EL (cell line): Measurements from ENCODE around the gene WNK2.

Experiments
- DNase-seq: peaks from one replicate; pipeline ENCODE4 v3.0.0-alpha.2; 2016

WNK2 gene

DNA sequence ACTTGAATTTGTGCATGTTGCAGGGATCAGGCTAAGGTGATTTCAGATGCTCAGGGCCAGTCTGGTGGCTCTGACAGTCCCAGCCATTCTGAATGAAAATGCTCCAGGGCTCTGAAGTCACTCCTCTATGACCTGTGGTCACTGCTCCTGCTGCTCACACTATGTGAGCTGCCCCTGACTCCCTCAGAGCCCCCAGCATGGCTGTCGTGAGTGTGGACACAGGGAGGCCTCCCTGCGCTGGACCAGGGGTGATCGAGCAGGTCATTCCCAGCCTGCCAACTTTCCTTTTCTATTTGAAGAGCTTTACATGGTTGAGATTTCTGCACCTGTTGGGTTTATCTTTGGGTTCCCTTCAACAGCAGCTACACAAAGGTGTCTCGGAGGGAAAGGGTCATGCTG, 74.5 kb downstream of the WNK2 start:
- DNase-seq = no peak

DNA sequence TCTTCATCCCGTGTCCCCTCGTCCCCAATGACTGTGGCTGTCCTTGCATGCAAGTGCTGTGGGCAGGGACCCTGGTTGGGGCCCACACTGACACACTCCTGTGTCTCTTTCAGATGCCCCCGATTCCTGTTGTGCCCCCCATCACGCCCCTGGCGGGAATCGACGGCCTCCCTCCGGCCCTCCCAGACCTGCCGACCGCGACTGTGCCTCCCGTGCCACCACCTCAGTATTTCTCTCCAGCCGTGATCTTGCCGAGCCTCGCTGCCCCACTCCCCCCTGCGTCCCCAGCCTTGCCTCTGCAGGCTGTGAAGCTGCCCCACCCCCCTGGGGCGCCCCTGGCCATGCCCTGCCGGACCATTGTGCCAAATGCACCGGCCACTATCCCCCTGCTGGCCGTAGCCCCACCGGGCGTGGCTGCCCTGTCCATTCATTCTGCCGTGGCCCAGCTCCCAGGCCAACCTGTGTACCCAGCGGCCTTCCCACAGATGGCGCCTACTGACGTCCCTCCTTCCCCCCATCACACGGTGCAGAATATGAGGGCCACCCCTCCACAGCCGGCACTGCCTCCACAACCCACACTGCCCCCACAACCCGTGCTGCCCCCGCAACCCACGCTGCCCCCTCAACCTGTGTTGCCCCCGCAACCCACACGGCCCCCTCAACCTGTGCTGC, 75.0 kb downstream of the WNK2 start:
- DNase-seq = no peak

DNA sequence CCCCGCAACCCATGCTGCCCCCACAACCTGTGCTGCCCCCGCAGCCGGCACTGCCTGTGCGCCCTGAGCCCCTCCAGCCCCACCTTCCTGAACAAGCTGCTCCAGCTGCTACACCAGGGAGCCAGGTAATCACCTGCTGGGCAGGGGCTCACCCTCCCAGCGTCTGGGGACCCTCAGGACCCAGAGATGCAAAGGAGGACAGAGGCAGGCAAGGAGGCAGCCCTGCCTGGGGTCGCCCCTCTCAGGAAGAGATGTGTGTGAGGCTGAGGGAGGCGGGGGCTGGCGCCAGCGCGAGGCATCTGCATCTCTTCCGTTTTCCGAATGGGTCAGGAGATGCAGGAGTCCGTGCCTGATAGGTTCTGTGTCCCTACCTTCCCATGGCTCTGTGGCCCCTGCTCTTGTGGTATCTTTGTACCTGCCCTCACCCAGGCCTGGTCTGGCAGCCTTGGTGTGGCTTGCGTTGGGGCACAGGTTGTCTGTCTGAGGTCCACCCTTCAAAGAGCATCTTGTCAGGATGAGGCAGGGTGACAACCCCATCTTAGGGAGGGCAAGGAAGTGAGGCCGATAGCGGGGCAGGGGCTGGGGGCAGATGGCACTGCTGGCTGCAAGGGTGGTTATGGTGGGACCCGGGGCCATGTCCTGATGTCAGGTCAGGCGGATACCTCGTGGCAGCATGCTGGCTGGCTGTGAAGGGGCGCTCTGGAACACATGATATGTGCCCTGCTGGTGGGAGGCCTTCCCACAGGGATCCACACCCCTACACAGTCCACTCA, 75.7 kb downstream of the WNK2 start:
- DNase-seq = no peak

DNA sequence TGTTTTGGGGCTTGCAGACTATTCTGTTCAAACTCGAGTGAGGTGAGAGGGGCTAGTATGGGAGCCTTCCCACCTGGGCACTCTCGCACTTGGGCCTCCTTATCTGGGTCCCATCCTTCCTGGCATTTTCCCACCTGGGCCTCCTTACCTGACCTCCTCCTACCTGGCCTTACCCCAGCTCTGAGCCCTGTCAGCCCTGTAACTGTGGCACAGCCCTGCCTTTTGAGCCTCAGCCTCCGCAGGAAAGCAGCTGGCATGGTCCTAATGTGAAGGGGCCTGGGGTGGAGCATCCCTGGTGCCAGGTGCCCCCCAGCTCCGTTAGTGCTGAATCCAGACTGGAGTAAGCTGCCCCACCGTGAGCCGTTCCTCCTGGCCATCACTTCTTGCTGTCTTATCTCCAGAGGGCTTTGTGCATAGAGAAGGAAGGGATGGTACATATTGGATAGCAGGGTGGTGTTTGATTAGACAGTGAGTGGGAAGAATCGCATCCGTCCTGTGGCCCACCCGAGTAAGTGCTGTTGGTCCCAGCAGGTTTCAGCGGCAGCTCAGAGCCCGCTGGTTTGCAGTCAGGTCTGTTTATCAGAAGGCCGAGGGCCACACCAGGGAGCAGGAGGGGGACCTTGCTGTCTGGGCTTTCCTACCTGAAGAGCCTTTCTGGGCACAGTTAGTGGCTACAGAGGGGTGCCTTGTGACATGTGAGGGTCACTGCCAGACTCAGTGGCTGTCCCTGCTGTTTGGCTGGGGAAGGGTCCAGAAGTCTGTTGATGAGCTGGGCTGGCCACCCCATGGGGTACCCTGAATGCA, 76.5 kb downstream of the WNK2 start:
- no peak for DNase-seq

DNA sequence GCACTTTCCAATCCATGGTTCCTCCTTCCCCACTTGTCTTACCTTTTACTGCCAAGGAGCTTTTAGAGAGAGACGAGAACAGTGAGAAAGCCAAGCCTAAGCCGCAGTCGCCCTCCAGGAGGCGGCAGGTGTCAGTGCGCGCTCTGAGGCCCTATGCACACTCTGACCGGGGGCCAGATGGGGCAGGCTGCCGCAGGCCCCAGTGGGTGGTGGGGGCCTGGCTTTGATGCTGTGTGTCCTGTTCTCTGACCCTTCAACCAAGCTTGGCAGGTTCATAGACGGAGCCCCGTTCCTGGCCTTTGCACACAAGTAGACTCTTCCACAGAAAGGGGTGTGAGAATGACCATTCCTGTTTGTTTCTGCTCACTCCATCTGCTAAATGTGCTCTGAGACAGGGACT, 77.3 kb downstream of the WNK2 start:
- no peak for DNase-seq

DNA sequence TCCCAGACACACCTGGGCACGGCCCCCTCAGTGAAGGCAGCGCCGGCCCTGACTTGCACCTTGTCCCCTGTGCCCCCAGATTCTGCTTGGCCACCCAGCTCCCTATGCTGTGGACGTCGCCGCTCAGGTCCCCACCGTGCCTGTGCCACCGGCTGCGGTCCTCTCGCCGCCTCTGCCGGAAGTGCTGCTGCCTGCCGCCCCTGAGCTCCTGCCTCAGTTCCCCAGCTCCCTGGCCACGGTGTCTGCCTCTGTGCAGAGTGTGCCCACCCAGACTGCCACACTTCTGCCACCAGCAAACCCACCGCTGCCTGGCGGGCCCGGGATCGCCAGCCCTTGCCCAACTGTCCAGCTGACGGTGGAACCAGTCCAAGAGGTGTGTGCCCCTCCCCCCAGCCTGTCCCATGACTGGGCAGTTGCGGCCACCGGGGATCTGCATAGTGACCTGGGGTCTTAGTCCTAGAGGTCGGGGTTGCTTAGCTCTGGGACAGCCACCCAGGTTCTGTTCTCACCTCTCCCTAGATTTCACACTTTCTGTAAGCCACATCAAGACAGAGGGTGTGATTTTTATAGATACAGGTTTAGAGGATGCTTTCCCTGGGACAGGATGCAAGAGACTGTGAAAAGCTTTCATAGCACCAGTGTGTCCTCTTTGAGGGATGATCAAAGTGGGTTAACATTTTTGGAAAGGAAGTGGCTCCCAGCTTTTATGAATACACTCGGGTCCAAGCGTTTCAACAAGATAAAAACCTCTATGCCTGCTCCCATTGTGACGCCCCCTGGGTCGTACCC, 78.0 kb downstream of the WNK2 start:
- no peak for DNase-seq

DNA sequence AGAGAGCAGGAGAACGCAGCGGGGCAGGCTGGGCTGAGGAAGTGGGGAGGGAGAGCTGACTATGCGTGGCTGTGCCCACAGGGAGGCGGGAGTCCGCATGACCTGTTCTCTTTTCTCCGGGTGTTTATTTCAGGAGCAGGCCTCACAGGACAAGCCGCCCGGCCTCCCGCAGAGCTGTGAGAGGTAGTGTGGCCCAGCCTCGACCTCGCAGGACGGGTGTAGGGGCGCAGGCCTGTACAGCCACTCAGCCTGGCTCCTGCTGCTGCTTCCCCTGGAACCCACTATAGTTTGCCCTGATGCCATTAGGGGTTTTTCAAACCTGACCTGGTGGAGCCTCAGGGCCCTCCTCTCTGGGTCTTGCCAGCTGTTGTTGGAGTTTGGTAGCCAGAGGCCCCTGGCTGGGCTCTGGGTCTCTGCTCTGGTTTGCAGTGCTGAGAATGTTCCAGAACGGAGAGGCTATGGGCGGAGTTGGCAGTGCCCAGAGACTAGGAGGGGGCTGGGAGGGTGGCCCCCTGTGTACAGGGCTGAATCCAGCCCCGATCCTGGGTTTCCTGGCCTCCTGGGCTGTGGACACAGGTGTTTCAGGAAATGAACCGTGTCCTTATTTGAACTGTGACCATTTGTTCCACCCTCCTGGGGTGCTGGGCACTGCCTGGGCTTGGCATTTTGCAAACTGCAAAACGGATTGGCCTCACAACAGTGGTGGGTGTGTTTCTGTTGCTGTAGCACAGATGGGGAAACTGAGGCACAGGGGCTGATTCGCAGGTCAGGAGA, 78.8 kb downstream of the WNK2 start:
- no peak for DNase-seq

DNA sequence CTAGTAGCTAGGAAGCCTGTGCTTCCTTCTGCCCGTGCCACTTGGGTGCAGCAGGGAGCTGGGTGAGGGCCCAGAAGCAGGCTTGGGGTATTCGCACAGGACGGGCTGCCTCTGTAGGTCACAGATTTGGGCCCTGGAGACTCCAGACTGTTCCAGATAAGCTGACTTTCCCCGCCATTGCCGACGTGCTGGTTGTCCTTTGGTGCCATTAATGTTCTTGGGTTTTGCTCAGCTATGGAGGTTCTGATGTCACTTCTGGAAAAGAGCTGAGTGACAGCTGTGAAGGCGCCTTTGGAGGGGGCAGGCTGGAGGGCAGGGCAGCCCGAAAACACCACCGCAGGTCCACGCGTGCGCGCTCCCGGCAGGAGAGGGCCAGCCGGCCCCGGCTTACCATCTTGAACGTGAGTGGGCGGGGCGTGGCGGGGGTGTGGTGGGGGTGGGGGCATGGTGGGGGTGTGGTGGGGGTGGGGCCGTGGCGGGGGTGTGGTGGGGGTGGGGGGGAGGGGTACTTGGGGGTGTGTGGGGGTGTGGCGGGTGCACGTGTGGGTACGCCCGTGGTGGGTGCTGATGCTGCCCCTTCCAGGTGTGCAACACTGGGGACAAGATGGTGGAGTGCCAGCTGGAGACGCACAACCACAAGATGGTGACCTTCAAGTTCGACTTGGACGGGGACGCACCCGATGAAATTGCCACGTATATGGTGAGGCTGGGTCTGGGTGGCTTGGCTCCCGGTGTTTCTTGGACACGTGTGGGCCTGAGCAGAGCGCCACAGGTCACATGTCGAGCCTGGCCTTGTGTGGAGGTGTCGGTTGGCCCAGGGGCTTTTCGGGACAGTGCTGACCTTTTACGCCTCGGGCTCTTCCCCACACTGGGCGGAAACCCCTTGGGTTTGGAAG, 79.6 kb downstream of the WNK2 start:
- DNase-seq = no peak

DNA sequence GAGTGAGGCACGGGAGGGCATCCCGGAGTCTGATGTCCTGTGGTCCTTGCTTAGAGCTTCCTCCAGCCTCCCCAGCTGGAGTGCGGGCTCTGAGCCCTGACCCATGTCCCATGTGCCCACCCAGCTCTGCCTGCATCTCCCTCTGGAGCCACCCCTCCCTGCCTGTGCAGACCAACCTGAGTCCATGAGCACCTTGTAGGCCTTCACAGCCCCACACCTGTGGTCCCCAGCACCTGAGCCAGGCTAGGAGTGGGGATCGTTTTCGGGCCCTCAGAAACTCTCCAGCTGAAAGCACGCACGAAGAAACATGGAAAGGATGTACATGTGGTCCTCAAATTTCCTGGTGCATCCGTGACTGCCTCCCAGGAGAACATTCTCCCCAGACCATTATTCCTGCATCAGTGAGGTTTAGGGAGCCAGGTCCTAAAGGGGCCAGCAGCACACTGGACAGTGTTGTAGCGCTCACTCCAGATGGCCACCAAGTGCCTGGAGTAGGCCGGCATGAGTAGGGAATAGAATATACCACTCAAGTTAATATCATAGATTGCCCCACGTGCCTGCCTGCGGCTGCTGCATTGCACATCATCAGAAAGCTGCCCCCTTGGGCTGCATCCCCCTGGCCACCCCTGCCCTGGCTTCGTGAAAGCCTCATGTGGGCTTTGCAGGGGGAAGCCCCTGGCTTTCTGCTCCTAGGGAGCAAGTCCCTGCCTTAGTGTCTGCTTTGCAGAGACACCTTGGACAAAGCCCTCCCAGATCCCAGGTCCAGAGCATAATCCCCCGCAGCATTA, 80.6 kb downstream of the WNK2 start:
- DNase-seq = no peak

DNA sequence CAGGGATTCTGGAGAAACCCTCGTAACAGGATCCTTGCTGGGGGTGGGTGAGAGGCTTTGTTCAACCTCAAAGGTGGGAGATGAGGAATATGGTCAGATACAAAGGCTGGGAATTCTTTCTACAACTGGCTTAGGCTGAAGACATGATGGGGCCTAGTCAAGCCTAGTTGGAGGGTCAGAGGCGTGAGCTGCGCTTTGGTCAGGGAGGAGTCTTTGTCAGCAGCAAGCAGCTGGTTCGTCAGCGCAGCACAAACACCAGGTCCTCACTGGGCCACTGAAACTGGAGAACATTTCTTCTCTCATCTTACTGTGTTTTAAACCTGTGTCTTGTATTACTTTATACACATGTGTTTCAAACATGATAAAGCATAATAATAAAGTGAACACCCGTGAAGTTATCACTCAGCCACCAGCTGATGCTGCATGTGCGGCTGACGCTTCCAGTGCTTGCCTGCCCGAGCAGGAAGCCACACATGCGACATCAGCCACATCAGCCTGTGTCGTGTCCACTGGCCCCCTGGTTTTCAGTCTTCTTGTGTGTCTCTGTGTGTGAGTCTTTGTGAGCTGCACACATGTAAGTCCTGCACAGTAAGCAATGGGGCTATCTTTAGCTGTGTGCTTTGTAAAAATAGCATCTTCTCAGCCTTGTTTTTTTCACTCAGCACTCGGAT, 81.5 kb downstream of the WNK2 start:
- DNase-seq = no peak

DNA sequence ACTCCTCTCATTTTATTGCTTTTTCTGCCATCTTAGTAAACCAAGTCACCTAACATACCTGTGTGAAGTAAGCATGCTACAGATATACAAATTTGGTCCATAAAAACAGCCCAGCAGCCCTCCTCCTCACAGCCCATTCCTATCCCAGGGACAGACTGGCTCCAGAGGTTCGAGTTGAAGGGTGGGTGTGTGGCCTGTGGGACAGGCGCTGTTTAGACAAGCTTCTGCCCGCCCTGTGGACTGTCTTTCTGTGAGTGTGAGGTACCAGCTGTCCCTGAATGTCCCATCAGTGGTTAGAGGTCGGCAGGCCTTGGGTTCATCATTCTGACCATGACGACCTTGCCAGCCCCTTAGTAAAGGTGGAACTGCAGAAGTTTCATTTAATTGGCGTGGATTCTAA, 82.0 kb downstream of the WNK2 start:
- DNase-seq = no peak

DNA sequence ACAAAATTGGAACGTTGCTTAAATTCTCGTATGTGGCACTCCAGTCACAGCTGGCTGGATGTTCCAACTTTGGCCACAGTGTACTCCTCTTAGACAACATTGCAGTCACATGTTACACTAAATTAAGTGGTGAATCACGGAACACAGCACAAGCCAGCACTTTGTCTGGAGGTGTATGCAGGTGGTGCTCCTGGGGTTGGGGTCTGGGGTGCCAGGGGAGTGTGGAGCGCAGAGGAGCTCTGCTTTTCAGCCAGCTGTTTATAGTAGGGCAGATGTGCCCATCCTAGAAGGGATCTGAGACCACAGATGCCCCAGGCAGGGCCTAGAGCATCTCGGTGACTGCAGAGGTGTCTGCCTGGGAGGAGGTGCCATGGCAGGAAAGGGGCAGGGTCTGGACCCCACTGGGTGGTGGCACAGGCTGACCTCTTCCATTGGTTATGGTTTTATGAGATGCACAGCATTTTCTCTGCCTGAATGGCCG, 82.6 kb downstream of the WNK2 start:
- DNase-seq = no peak

DNA sequence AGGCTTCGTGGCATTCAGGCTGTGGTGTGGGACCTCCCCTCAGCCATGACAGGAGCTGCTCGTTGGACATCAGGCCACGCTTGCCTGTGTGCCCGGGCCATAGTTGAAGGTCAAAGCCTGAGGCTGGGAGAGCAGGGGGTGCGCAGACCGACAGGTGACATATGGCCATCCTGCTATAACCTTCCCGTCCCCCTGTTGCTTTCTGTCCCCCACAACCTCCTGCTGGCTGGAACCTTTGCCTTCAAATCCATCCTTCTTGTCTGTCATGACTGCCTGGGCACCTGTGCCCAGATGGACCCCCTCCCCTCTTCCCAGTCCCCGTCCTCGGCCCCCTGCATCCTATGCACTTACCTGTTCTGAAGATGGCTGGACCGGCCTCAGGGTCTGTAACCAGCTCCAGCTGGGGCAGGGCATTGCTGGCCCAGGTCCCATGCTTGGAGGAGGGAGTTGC, 83.2 kb downstream of the WNK2 start:
- no peak for DNase-seq

DNA sequence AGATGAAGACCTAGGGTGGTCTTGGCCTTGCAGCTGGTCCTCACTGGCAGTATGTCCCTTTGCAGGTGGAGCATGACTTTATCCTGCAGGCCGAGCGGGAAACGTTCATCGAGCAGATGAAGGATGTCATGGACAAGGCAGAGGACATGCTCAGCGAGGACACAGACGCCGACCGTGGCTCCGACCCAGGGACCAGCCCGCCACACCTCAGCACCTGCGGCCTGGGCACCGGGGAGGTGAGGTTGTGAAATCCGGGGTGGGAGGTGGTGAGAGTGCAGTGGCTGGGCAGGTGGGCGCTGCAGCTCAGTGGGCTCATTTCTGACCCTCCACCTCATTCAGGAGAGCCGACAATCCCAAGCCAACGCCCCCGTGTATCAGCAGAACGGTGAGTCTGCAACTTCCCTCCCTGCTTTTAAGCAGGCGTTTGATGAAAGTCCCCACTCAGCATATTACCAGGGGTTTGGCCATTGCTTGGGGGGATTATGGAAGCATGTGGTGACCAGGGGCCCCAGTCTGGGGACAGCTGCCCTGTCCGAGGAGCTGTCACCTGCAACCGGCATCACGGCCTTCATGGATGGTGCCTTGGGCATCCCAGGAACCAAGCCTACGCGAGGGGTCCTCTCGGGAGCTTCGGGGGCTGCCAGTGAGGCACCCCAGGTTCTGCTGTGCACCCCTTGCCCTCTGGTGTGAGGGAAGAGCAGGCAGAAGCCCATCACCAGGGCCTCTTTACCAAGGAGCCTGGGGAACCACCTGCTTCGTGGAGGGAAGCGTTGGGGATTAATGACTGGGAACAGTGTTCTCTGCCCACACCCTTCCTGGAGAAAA, 84.0 kb downstream of the WNK2 start:
- no peak for DNase-seq

DNA sequence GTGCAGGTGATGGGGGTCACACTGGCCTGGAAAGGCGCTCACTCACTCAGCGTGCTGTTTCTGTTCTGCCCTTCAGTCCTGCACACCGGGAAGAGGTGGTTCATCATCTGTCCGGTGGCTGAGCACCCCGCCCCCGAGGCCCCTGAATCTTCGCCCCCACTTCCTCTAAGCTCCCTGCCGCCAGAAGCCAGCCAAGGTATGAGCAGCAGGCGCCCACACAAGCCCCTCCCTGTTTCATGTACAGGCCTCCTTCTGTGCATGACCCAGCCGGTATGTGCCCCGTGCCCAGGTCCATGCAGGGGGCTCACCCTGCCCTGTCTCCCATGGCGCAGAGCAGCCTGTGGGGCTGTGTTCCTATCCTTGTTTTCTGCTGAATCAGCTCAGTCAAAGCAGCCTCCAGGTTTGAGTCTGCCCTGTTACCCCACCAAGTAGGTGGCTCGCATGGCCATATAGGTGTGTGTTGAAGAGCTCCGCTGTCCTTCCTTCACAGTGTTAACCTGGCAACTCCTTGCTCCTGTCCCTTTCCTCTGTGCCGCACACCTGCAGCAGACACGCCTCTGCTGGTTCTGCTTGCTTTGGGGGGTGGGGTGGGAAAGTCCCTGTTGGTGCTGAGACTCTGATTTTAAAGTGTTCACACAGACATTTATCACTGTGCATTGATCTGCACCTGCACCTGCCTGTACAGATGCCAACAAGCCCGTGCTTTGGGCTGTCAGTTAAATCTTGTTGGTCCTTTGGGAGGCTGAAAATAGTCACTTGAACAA, 84.8 kb downstream of the WNK2 start:
- no peak for DNase-seq

DNA sequence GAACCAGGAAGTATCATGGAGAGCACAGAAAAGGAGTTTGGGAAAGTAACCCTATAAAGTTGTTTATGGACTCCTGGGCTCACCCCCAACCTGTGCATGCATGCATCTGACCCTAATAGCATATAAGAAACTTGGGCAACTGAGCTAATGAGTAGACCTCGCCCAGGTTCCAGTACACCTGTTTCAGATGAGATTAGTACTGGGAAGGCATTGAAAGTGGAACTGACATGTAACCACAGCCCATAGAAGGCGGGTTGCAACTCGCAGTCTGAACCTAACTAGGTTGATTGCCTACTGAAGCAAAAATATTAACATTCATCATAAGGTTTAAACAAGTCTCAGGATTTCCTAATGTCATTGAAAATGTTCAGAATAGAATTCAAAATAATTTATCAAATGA, 87.0 kb downstream of the WNK2 start:
- DNase-seq = no peak

DNA sequence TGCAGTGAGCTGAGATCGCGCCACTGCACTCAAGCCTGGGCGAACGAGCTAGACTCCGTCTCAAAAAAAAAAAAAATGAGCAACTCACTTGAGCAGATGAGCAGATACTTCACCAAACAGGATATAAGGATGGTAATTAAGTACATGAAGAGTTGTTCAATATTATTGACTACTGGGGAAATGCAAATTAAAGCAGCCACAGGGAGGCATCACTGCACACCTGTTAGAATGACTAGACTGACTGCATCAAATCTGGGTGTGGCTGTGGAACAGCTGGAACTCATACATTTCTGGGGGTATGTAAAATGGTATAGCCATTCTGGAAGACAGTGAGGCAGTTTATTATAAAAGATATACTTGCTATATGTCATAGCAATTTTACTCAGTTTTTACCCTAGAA, 93.0 kb downstream of the WNK2 start:
- DNase-seq = no peak

DNA sequence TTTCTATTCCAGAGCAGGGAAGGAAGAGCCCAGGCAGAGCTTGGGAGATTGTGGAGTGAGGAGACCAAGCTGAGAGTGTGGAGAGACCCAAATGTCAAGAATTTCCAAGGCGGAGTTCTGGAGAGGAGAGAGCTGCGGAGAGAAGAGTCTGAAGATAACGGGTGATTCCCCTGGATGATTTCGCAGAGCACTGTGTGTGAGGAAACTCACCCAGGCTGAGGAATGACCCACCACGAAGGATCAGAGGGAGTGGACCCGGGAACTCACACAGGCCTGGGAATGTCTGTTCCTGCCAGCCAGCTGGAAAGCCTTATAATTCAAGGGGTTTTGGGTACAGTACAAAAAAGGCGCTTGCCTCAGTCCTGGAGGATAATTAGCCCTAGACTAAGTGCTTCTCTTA, 94.2 kb downstream of the WNK2 start:
- DNase-seq = no peak
